ENCODE data around the gene PLXNA2. TPM values are rescaled to one million over a fixed set of nuclear protein-coding genes. Genes with fewer than 3 reads are reported as not detected.
A peak's percentile ranks its signal among the peaks of the same experiment; 100 is the strongest.

PLXNA2 gene
- total RNA-seq, 6 experiments from 2014 or later: 20.9 to 29.9 (median 28.1) TPM

- Mint-ChIP-seq H3K4me3 (peak overlapping the region; percentile 93), H3K36me3 (ENCODE audit: low read depth) (peaks cover 4% of the 10 kb centered on the region; the same call in 1 of the 2 replicates), H3K4me1 (ENCODE audit: low read depth) (peaks cover 74% of the 10 kb centered on the region), H3K27me3 (ENCODE audit: insufficient read depth) (peaks cover 2% of the 10 kb centered on the region), H3K27ac (peak overlapping the region; percentile 47; the same call in 1 of the 2 replicates), H3K9me3 (no peaks in the 10 kb centered on the region)
- TF ChIP-seq CTCF (IDR thresholded peaks at IDR 0.05): no peak
- no peak for DNase-seq
Observed at GRCh38 chr1:208241512-208241911, 2.7 kb downstream of the PLXNA2 start.

DNA sequence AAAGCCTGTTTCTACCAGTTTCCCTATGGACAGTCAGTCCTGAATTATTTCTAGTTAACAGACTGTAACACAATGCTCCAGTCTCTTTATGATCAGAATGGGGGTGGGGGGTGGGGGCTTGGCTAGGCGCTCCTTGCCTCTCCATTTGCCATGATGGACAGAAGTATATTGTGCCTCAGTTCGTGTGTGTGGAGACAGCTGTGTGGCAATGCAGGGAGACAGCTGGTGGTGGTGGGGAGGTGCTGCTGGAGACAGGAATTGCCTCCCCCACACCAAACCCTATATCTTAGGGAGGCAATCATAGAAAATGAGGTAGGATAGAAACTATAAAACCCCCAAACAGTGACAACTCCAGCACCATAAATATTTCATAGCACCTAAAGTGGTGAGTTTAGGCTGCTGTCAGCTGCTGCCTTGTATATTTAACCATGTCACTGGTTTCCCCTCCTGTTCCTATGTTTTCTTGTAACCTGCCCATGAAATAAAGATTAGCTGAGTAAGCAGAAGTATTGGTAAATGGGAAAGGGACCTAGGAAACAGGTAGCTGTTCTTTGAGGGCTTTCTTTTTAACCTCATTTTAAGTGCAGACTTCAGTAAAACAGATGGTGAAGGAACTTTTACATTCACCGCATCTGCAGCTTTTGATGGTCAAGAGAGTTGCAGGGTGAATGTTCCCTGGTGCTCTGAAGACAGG lies 3.4 kb downstream of the PLXNA2 start:
- no peak for TF ChIP-seq CTCF (IDR thresholded peaks at IDR 0.05)
- peak overlapping the region; percentile 93 for H3K4me3 Mint-ChIP-seq
- peaks cover 81% of the 10 kb centered on the region for H3K4me1 Mint-ChIP-seq (ENCODE audit: low read depth)
- DNase-seq: no peak
- peaks cover 4% of the 10 kb centered on the region; the same call in 1 of the 2 replicates for H3K36me3 Mint-ChIP-seq (ENCODE audit: low read depth)
- no peaks in the 10 kb centered on the region for H3K9me3 Mint-ChIP-seq
- no peak overlapping the region for H3K27ac Mint-ChIP-seq
- peaks cover 2% of the 10 kb centered on the region for H3K27me3 Mint-ChIP-seq (ENCODE audit: insufficient read depth)

- Mint-ChIP-seq H3K4me1 (ENCODE audit: low read depth) (peaks cover 83% of the 10 kb centered on the region), H3K36me3 (ENCODE audit: low read depth) (peaks cover 7% of the 10 kb centered on the region; the same call in 1 of the 2 replicates), H3K4me3 (peak overlapping the region; percentile 22; the same call in 1 of the 2 replicates), H3K9me3 (no peaks in the 10 kb centered on the region), H3K27ac (peak overlapping the region; percentile 32; the same call in 1 of the 2 replicates), H3K27me3 (ENCODE audit: insufficient read depth) (peaks cover 2% of the 10 kb centered on the region)
- TF ChIP-seq CTCF (IDR thresholded peaks at IDR 0.05): no peak
- DNase-seq: no peak
Observed at GRCh38 chr1:208239473-208240381, 4.5 kb downstream of the PLXNA2 start.

DNA sequence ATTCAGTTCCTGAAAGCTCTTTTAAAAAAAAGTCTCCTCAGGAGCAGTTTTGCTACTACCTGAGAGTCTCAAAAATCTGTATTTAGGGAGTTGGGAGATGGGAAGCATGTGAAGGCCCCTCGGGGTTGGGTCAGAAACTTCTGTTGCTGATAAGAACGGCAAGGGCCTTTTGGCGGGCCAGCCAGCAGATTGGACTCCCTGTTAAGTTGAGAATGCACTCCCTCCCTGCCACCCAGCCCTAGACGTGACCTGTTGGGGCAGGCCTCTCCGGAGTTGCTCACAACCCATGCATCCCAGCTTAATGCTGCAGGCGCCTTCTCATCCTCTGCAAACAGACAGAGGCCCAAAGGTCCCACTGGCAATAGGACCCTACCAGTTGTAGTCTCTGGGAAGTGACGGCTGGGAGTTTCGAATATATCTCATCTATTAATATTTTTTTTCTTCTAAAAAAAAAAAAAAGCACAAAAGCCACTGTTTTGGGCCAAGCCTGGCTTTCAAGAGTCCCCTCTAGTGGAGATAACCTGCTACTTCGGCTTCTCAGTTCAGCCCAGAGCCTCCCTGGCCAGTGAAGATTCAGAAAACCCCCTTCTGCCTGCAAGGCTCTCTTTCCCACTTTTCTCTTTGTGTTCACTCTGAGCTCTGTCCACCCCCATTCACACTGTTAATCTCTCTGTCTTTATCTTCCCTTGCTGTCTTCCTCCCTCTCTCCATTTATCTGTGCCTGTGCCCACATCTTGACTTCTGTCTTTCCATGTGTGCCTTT lies 5.3 kb downstream of the PLXNA2 start:
- Mint-ChIP-seq H3K36me3 (ENCODE audit: low read depth) (peaks cover 7% of the 10 kb centered on the region; the same call in 1 of the 2 replicates), H3K4me3 (peak overlapping the region; percentile 6; the same call in 1 of the 2 replicates), H3K27ac (peak overlapping the region; percentile 88; the same call in 1 of the 2 replicates), H3K27me3 (ENCODE audit: insufficient read depth) (peaks cover 2% of the 10 kb centered on the region), H3K4me1 (ENCODE audit: low read depth) (peaks cover 87% of the 10 kb centered on the region), H3K9me3 (no peaks in the 10 kb centered on the region)
- DNase-seq: peak; percentile 55
- TF ChIP-seq CTCF (IDR thresholded peaks at IDR 0.05): peak; percentile 90

GRCh38 chr1:208237241-208237640 lies 6.9 kb downstream of the PLXNA2 start:
- peaks cover 2% of the 10 kb centered on the region for H3K27me3 Mint-ChIP-seq (ENCODE audit: insufficient read depth)
- peak overlapping the region; percentile 88 for H3K27ac Mint-ChIP-seq
- peaks cover 4% of the 10 kb centered on the region; the same call in 1 of the 2 replicates for H3K36me3 Mint-ChIP-seq (ENCODE audit: low read depth)
- no peak overlapping the region for H3K4me3 Mint-ChIP-seq
- H3K9me3 Mint-ChIP-seq: no peaks in the 10 kb centered on the region
- H3K4me1 Mint-ChIP-seq (ENCODE audit: low read depth): peaks cover 99% of the 10 kb centered on the region
- TF ChIP-seq CTCF (IDR thresholded peaks at IDR 0.05): peak; percentile 42; the same call in 1 of the 2 replicates
- DNase-seq: peak; percentile 55
